ENCODE data around the gene KYAT1.

DNA sequence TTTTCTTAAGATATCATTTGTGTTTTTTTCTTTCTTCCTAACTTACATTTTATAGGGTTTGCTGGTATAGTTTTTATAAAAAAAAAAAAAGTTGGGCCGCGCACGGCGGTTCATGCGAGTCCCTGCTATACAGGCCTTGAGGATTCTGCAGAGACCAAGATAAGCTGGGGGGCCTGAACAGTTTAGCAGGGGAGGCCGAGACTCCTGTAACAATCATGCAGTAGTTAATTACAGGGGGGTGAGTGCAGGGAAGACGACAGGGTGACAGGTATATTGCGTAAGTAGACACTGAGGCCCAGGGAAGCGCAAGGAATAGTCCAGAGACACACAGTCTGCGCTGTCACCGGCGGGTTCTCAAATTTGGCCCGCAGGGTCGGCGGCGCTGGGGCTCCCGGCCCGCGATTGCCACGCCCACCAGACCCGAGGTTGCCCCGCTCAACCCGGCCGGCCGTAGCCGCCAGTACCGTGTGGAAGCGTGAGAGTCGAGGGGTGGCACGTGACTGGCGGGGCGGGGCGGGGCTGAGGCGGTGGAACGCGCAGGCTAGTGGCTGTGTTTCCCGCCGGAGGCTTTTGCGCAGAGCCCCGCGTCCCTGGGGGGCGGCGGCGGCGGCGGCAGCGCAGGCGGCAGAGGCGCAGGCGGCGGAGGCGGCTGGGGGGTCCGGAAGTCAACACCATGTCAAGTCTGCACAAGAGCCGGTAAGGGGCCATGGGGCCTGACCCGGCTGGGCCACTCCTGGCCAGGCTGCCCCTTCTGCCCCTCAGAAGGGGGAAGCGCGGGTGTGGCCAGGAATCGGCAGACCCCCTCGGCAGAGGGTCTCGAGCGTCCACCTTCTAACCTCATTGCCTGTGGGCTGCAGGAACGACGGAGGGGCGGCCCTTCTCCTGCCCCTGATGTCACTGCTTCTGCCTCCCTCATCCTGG, 94.8 kb downstream of the KYAT1 start, which contains the start of gene TBC1D13:
- TF ChIP-seq, protein P1, sequence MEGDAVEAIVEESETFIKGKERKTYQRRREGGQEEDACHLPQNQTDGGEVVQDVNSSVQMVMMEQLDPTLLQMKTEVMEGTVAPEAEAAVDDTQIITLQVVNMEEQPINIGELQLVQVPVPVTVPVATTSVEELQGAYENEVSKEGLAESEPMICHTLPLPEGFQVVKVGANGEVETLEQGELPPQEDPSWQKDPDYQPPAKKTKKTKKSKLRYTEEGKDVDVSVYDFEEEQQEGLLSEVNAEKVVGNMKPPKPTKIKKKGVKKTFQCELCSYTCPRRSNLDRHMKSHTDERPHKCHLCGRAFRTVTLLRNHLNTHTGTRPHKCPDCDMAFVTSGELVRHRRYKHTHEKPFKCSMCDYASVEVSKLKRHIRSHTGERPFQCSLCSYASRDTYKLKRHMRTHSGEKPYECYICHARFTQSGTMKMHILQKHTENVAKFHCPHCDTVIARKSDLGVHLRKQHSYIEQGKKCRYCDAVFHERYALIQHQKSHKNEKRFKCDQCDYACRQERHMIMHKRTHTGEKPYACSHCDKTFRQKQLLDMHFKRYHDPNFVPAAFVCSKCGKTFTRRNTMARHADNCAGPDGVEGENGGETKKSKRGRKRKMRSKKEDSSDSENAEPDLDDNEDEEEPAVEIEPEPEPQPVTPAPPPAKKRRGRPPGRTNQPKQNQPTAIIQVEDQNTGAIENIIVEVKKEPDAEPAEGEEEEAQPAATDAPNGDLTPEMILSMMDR (conservative IDR thresholded peaks at IDR 0.05) = no peak
- TF ChIP-seq EZH2 (IDR thresholded peaks at IDR 0.05; ENCODE audit: low read depth) = no peak

Data from PC-9 (cell line).